ENCODE measurements around the gene ZNF135. TPM values are rescaled to one million over a fixed set of nuclear protein-coding genes. Genes with fewer than 3 reads are reported as not detected.

ZNF135 gene
- polyA plus RNA-seq, 1 of the 3 experiments (the other 2 are of a cell fraction), result 0.41 TPM

DNA sequence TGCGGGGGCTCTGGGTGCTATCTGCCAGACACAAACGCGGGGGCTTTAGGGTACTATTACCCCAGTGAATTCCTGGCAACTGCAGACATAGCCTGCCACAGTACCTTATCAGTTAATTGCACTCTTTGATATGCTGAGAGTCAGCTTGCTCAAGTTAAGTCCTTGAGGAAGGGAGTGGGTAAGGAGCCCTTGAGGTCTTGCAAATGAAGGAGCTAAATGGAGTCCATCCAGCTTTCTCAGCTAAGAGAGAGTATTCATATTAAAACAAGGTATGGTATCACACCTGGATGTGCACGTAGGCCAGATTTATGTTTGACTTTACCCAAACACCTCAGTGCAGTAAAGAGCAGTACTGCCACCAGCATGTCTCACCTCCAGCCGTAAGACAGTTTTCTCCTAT, 44.9 kb upstream of the ZNF135 start:
- TF ChIP-seq POLR2AphosphoS5 (IDR thresholded peaks at IDR 0.05; ENCODE audit: low read depth, low read length), result no peak
- no peak for TF ChIP-seq SMC3 (IDR thresholded peaks at IDR 0.05; ENCODE audit: low read depth, low read length)
- TF ChIP-seq ELF1 (IDR thresholded peaks at IDR 0.05), result no peak
- TF ChIP-seq NRF1 (IDR thresholded peaks at IDR 0.05; ENCODE audit: low read depth, low read length), result no peak
- no peak for TF ChIP-seq TEAD4 (IDR thresholded peaks at IDR 0.05; ENCODE audit: borderline replicate concordance, insufficient read depth)
- TF ChIP-seq, protein P1, sequence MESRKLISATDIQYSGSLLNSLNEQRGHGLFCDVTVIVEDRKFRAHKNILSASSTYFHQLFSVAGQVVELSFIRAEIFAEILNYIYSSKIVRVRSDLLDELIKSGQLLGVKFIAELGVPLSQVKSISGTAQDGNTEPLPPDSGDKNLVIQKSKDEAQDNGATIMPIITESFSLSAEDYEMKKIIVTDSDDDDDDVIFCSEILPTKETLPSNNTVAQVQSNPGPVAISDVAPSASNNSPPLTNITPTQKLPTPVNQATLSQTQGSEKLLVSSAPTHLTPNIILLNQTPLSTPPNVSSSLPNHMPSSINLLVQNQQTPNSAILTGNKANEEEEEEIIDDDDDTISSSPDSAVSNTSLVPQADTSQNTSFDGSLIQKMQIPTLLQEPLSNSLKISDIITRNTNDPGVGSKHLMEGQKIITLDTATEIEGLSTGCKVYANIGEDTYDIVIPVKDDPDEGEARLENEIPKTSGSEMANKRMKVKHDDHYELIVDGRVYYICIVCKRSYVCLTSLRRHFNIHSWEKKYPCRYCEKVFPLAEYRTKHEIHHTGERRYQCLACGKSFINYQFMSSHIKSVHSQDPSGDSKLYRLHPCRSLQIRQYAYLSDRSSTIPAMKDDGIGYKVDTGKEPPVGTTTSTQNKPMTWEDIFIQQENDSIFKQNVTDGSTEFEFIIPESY (IDR thresholded peaks at IDR 0.05; ENCODE audit: borderline replicate concordance, low read depth), result no peak
- no peak for TF ChIP-seq RXRA (IDR thresholded peaks at IDR 0.05; ENCODE audit: borderline replicate concordance, low read depth)
- no peak for TF ChIP-seq FOXJ3 (CRISPR knock-in tag; IDR thresholded peaks at IDR 0.05)
- no peak for TF ChIP-seq JUND (IDR thresholded peaks at IDR 0.05)
- TF ChIP-seq FOXM1 (IDR thresholded peaks at IDR 0.05; ENCODE audit: low read depth), result no peak
- no peak for TF ChIP-seq MXI1 (IDR thresholded peaks at IDR 0.05; ENCODE audit: low read depth, low read length)
- no peak overlapping the region for H3K27ac ChIP-seq (ENCODE audit: low read depth in 2 of 2, low read length in 1 of 2)
- H3K36me3 ChIP-seq (replicated peaks in 1 of 2; ENCODE audit: control insufficient read depth in 1 of 2, insufficient read depth in 2 of 2, low read length in 1 of 2), result no peaks in the 10 kb centered on the region
- H3K4me1 ChIP-seq (ENCODE audit: control insufficient read depth in 1 of 2, insufficient read depth in 2 of 2, low read depth in 1 of 2, low read length in 1 of 2), result no peaks in the 10 kb centered on the region
- no peaks in the 10 kb centered on the region for H4K20me1 ChIP-seq (ENCODE audit: insufficient read depth)
- H3K79me2 ChIP-seq (ENCODE audit: insufficient read depth), result no peaks in the 10 kb centered on the region
- no peak overlapping the region for H3K4me3 ChIP-seq (ENCODE audit: low read depth in 2 of 2, low read length in 1 of 2)
- H3K9me2 ChIP-seq, result no peaks in the 10 kb centered on the region
- WGBS (ENCODE audit: low lambda C conversion rate), result 8% methylated on average over 5 of the region's 5 CpGs
- no peaks in the 10 kb centered on the region for H3F3A ChIP-seq (replicated peaks; ENCODE audit: insufficient read depth)
- no peak overlapping the region for H3K4me2 ChIP-seq
- H3K9ac ChIP-seq, result no peak overlapping the region
- no peak overlapping the region for H2AFZ ChIP-seq (ENCODE audit: low read depth)
- DNase-seq, result no peak
- no peaks in the 10 kb centered on the region for H3K27me3 ChIP-seq (ENCODE audit: insufficient read depth)
- ChIA-PET CTCF (no interaction called here), POLR2A (no interaction called here)
- 0 out of 2 replicates have a peak, but pooled peaks cover 3% of the 10 kb centered on the region for H3K9me3 ChIP-seq

DNA sequence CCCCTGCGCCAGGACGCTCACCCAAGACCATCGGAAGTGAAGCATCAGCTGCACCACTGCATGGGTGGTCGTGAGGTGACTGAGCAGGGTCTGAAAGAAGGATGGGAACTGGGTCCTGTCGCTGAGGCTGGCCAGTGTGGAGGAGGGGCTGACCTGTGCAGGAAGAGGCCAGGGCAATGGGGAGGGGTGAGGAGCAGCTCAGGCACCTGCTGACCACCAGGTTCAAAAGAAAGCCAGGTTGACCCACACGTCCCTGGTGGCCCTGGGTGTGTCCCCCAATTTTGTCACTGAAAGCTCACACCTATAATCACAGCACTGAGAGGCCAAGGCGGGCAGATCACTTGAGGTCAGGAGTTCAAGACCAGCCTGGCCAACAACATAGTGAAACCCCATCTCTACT, 39.0 kb upstream of the ZNF135 start:
- Histone ChIP-seq H3K4me2 (no peak overlapping the region), H3K9me2 (no peaks in the 10 kb centered on the region), H3K36me3 (replicated peaks in 1 of 2; ENCODE audit: control insufficient read depth in 1 of 2, insufficient read depth in 2 of 2, low read length in 1 of 2) (no peaks in the 10 kb centered on the region), H3K79me2 (ENCODE audit: insufficient read depth) (no peaks in the 10 kb centered on the region), H3K4me1 (ENCODE audit: control insufficient read depth in 1 of 2, insufficient read depth in 2 of 2, low read depth in 1 of 2, low read length in 1 of 2) (no peaks in the 10 kb centered on the region), H3F3A (replicated peaks; ENCODE audit: insufficient read depth) (no peaks in the 10 kb centered on the region), H3K9ac (no peak overlapping the region), H3K27me3 (ENCODE audit: insufficient read depth) (no peaks in the 10 kb centered on the region), H2AFZ (ENCODE audit: low read depth) (no peak overlapping the region), H3K9me3 (no peaks in the 10 kb centered on the region), H4K20me1 (ENCODE audit: insufficient read depth) (no peaks in the 10 kb centered on the region), H3K27ac (ENCODE audit: low read depth in 2 of 2, low read length in 1 of 2) (no peak overlapping the region), H3K4me3 (ENCODE audit: low read depth in 2 of 2, low read length in 1 of 2) (no peak overlapping the region)
- WGBS (ENCODE audit: low lambda C conversion rate), result 13% methylated on average over 7 of the region's 7 CpGs
- ChIA-PET CTCF (interaction anchor here (0.8 to 1.3 kb wide), 3 partner anchors 17 to 135 kb away, joined by 3 to 6 read pairs (median 3); partner anchors contain the start of gene ZNF606), POLR2A (no interaction called here)
- TF ChIP-seq FOSL2 (IDR thresholded peaks at IDR 0.05; ENCODE audit: borderline replicate concordance, low read depth) (no peak), TAF1 (IDR thresholded peaks at IDR 0.05; ENCODE audit: borderline replicate concordance, low read depth, low read length) (no peak), MXI1 (IDR thresholded peaks at IDR 0.05; ENCODE audit: low read depth, low read length) (no peak), FOXM1 (IDR thresholded peaks at IDR 0.05; ENCODE audit: low read depth) (no peak), GATA2 (CRISPR knock-in tag; IDR thresholded peaks at IDR 0.05) (no peak), SMC3 (IDR thresholded peaks at IDR 0.05; ENCODE audit: low read depth, low read length) (no peak), RFX5 (IDR thresholded peaks at IDR 0.05; ENCODE audit: low read length) (no peak), SIN3A (IDR thresholded peaks at IDR 0.05; ENCODE audit: borderline replicate concordance, low read depth, low read length) (no peak), RCOR1 (IDR thresholded peaks at IDR 0.05; ENCODE audit: low read length) (no peak), TEAD4 (IDR thresholded peaks at IDR 0.05; ENCODE audit: borderline replicate concordance, insufficient read depth) (no peak)
- TF ChIP-seq, protein P2, sequence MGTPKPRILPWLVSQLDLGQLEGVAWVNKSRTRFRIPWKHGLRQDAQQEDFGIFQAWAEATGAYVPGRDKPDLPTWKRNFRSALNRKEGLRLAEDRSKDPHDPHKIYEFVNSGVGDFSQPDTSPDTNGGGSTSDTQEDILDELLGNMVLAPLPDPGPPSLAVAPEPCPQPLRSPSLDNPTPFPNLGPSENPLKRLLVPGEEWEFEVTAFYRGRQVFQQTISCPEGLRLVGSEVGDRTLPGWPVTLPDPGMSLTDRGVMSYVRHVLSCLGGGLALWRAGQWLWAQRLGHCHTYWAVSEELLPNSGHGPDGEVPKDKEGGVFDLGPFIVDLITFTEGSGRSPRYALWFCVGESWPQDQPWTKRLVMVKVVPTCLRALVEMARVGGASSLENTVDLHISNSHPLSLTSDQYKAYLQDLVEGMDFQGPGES (IDR thresholded peaks at IDR 0.05; ENCODE audit: low read depth, low read length), result no peak
- DNase-seq, result no peak

Measured in SK-N-SH (cell line).